HepG2 (cell line): ENCODE data around the gene ANKRD55. TPM values are rescaled to one million over a fixed set of nuclear protein-coding genes. Genes with fewer than 3 reads are reported as not detected.

Experiments used
- ARID2 ChIP-seq: sonication (generic); formaldehyde crosslinking; IDR thresholded peaks from 2 replicates; pipeline ENCODE4 v1.8.1; 2022; ENCODE audit warnings: mild to moderate bottlenecking, missing genetic modification reagents, borderline replicate concordance
- FOXP1 ChIP-seq, 2 experiments: fragments of 450-650 bp in 1 of 2; IDR thresholded peaks; 2 replicates each; pipeline ENCODE4 v1.6.1; 2017 to 2018; ENCODE audit warnings: antibody characterized with exemption in 1 of 2
- HOXA7 ChIP-seq: sonication (generic); formaldehyde crosslinking; IDR thresholded peaks from 2 replicates; pipeline ENCODE4 v1.8.1; 2022; ENCODE audit warnings: mild to moderate bottlenecking, missing genetic modification reagents, moderate library complexity
- MXD3 ChIP-seq: IDR thresholded peaks from 2 replicates; pipeline ENCODE4 v1.6.1; 2016; ENCODE audit warnings: mild to moderate bottlenecking, missing biosample characterization, missing genetic modification reagents
- RFX5 ChIP-seq: IDR thresholded peaks from 2 replicates; pipeline ENCODE4 v1.6.1; 2011; ENCODE audit warnings: low read depth, low read length, improper control_type of control experiment
- SIX1 ChIP-seq: sonication (generic); formaldehyde crosslinking; IDR thresholded peaks from 2 replicates; pipeline ENCODE4 v1.4.0; 2020; ENCODE audit warnings: missing genetic modification reagents, borderline replicate concordance
- SSRP1 ChIP-seq: IDR thresholded peaks from 2 replicates; pipeline ENCODE4 v1.6.1; 2016; ENCODE audit warnings: control low read depth
- ZBTB20 ChIP-seq: sonication (generic); formaldehyde crosslinking; IDR thresholded peaks from 2 replicates; pipeline ENCODE4 v1.8.1; 2023; ENCODE audit warnings: missing genetic modification reagents, low read depth, mild to moderate bottlenecking, borderline replicate concordance
- ZNF407 ChIP-seq: sonication (generic); formaldehyde crosslinking; IDR thresholded peaks from one replicate; pipeline ENCODE4 v1.5.1; 2020; ENCODE audit warnings: mild to moderate bottlenecking, missing genetic modification reagents; ENCODE audit errors: not compliant biosample characterization
- ZNF431 ChIP-seq: sonication (generic); formaldehyde crosslinking; IDR thresholded peaks from 2 replicates; pipeline ENCODE4 v1.9.0; 2022; ENCODE audit warnings: missing genetic modification reagents, low read depth, mild to moderate bottlenecking, borderline replicate concordance
- ZNF652 ChIP-seq: IDR thresholded peaks from 2 replicates; pipeline ENCODE4 v1.6.1; 2016; ENCODE audit warnings: low read depth, borderline replicate concordance
- polyA plus RNA-seq, 8 experiments: library from polyadenylated mRNA; depleted of rRNA in 3 of 8; stranded (reverse) in 7 of 8; unstranded in 1 of 8; fragments of >200 nt; fragmentation: Illumina TruSeq in 4 of 8; extraction: Trizol in 4 of 8; gene quantifications; 2 replicates each; pipeline versions ENCODE4 v1.2.1 to v1.2.3, GENCODE V29; 2011 to 2016; ENCODE audit warnings: low read depth in 4 of 8, missing spikeins in 1 of 8, mixed read lengths in 1 of 8; ENCODE audit not compliant: insufficient read depth in 1 of 8
- total RNA-seq, 5 experiments: library from RNA; depleted of rRNA; stranded (reverse); fragments of >200 nt; fragmentation: Illumina TruSeq; extraction: Trizol; gene quantifications; 2 replicates each; pipeline ENCODE4 v1.2.3, GENCODE V29; 2016; ENCODE audit warnings: low read depth in 1 of 5

ANKRD55 gene
- total and polyA plus RNA-seq, 2 of the 13 experiments (the other 11 are each of a cell fraction or from before 2014, with no cell fraction given), result 0.11 to 0.28 TPM

- no peak for TF ChIP-seq RFX5
- TF ChIP-seq MXD3 (CRISPR knock-in tag), result 0 out of 2 replicates have a peak, but pooled peaks have one; percentile 29
- no peak; the same call in 1 of the 2 replicates for TF ChIP-seq ZNF431 (CRISPR knock-in tag)
- TF ChIP-seq ARID2 (CRISPR knock-in tag), result no peak
- peak; percentile 81; the same call in 1 of the 2 replicates for TF ChIP-seq SSRP1 (CRISPR knock-in tag)
- TF ChIP-seq HOXA7 (CRISPR knock-in tag), result no peak
- no peak for TF ChIP-seq ZNF652
- TF ChIP-seq ZBTB20, result peak; percentile 96
- no peak for TF ChIP-seq ZNF407 (CRISPR knock-in tag)
- TF ChIP-seq SIX1 (CRISPR knock-in tag), result peak; percentile 67; the same call in 1 of the 2 replicates
- TF ChIP-seq FOXP1 (IDR thresholded peaks at IDR 0.05), result peak; percentile 46; the same call in 1 of the 2 replicates
- TF ChIP-seq FOXP1 (CRISPR knock-in tag; IDR thresholded peaks at IDR 0.05), result peak; percentile 90
These were observed 109.4 kb downstream of the ANKRD55 start (continued) for GRCh38 chr5:56123531-56124243.
